Measurements from ENCODE around the gene TYRO3.
A peak's percentile ranks its signal among the peaks of the same experiment; 100 is the strongest.

DNA sequence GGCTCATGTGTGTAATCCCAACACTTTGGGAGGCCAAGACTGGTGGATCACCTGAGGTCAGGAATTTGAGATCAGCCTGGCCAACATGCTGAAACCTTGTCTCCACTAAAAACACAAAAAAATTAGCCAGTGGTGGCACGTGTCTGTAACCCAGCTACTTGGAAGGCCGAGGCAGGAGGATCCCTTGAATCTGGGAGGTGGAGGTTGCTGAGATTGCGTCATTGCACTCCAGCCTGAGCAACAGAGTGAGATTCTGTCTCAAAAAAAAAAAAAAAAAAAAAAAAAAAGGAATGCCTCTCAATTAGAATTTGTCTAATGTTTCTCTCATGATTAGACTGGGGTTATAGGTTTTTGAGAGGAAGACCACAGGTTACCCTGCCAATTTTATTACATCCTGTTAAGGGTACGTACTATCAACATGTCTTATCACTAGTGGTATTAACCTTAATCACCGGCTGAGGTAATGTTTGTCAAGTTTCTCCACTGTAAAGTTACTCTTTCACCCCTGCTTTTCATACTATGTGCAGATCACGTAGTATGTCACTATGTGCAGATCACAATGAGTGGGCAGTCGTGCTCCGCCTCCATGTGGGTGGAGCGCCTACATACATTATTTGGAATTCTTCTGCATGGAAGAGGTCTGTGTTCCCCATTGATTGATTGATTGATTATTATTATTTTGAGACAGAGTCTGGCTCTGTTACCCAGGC is 8.8 kb upstream of the TYRO3 start:
- TF ChIP-seq, protein P1, sequence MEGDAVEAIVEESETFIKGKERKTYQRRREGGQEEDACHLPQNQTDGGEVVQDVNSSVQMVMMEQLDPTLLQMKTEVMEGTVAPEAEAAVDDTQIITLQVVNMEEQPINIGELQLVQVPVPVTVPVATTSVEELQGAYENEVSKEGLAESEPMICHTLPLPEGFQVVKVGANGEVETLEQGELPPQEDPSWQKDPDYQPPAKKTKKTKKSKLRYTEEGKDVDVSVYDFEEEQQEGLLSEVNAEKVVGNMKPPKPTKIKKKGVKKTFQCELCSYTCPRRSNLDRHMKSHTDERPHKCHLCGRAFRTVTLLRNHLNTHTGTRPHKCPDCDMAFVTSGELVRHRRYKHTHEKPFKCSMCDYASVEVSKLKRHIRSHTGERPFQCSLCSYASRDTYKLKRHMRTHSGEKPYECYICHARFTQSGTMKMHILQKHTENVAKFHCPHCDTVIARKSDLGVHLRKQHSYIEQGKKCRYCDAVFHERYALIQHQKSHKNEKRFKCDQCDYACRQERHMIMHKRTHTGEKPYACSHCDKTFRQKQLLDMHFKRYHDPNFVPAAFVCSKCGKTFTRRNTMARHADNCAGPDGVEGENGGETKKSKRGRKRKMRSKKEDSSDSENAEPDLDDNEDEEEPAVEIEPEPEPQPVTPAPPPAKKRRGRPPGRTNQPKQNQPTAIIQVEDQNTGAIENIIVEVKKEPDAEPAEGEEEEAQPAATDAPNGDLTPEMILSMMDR (IDR thresholded peaks at IDR 0.05), result peak in 1 of 6 experiments; percentile 12
- peak in 1 of 2 donors; percentile 24 for TF ChIP-seq POLR2A (IDR thresholded peaks at IDR 0.05)
